Measurements from ENCODE around the gene GRIP1.

GRIP1 gene

GRCh38 chr12:66345212-66345611 lies 333.7 kb downstream of the GRIP1 start:
- Histone ChIP-seq H3K4me2 (ENCODE audit: low read depth, low read length) (no peak overlapping the region), H3K4me1 (ENCODE audit: low read length) (no peaks in the 10 kb centered on the region), H2AFZ (ENCODE audit: low read length) (no peak overlapping the region), H3K36me3 (replicated peaks; ENCODE audit: insufficient read depth, low read length) (no peaks in the 10 kb centered on the region), H3F3A (ENCODE audit: insufficient read depth, low read length) (no peaks in the 10 kb centered on the region), H3K9ac (ENCODE audit: low read length) (no peak overlapping the region), H3K4me3 (ENCODE audit: low read length) (no peak overlapping the region), H3K9me2 (replicated peaks; ENCODE audit: insufficient read depth, low read length) (no peaks in the 10 kb centered on the region), H3K79me2 (ENCODE audit: low read length) (no peaks in the 10 kb centered on the region), H4K20me1 (ENCODE audit: insufficient read depth, low read length) (no peaks in the 10 kb centered on the region), H3K9me3 (replicated peaks; ENCODE audit: insufficient read depth, low read length) (no peaks in the 10 kb centered on the region), H3K27me3 (replicated peaks; ENCODE audit: insufficient read depth, low read length) (no peaks in the 10 kb centered on the region), H3K27ac (ENCODE audit: low read length) (no peak overlapping the region)
- no peak for DNase-seq
- TF ChIP-seq EZH2phosphoT487 (IDR thresholded peaks at IDR 0.05; ENCODE audit: low read length): no peak
- no peak for TF ChIP-seq EZH2 (optimal IDR thresholded peaks at IDR 0.05; ENCODE audit: low read depth, low read length)

- Histone ChIP-seq H3K9me2 (replicated peaks; ENCODE audit: insufficient read depth, low read length) (no peaks in the 10 kb centered on the region), H4K20me1 (ENCODE audit: insufficient read depth, low read length) (no peaks in the 10 kb centered on the region), H3K9ac (ENCODE audit: low read length) (no peak overlapping the region), H3K27ac (ENCODE audit: low read length) (no peak overlapping the region), H3F3A (ENCODE audit: insufficient read depth, low read length) (no peaks in the 10 kb centered on the region), H2AFZ (ENCODE audit: low read length) (no peak overlapping the region), H3K36me3 (replicated peaks; ENCODE audit: insufficient read depth, low read length) (no peaks in the 10 kb centered on the region), H3K4me1 (ENCODE audit: low read length) (no peaks in the 10 kb centered on the region), H3K27me3 (replicated peaks; ENCODE audit: insufficient read depth, low read length) (no peaks in the 10 kb centered on the region), H3K4me2 (ENCODE audit: low read depth, low read length) (no peak overlapping the region), H3K4me3 (ENCODE audit: low read length) (no peak overlapping the region), H3K9me3 (replicated peaks; ENCODE audit: insufficient read depth, low read length) (no peaks in the 10 kb centered on the region), H3K79me2 (ENCODE audit: low read length) (no peaks in the 10 kb centered on the region)
- no peak for TF ChIP-seq EZH2phosphoT487 (IDR thresholded peaks at IDR 0.05; ENCODE audit: low read length)
- no peak for TF ChIP-seq CTCF (IDR thresholded peaks at IDR 0.05; ENCODE audit: low read length)
- TF ChIP-seq EZH2 (optimal IDR thresholded peaks at IDR 0.05; ENCODE audit: low read depth, low read length): no peak
- no peak for DNase-seq
Observed at GRCh38 chr12:66341126-66341525, 337.8 kb downstream of the GRIP1 start.

GRCh38 chr12:66340131-66340530 lies 338.7 kb downstream of the GRIP1 start:
- H3F3A ChIP-seq (ENCODE audit: insufficient read depth, low read length): no peaks in the 10 kb centered on the region
- no peaks in the 10 kb centered on the region for H3K36me3 ChIP-seq (replicated peaks; ENCODE audit: insufficient read depth, low read length)
- H3K79me2 ChIP-seq (ENCODE audit: low read length): no peaks in the 10 kb centered on the region
- H4K20me1 ChIP-seq (ENCODE audit: insufficient read depth, low read length): no peaks in the 10 kb centered on the region
- H3K4me3 ChIP-seq (ENCODE audit: low read length): no peak overlapping the region
- no peak overlapping the region for H2AFZ ChIP-seq (ENCODE audit: low read length)
- DNase-seq: no peak
- H3K9me3 ChIP-seq (replicated peaks; ENCODE audit: insufficient read depth, low read length): no peaks in the 10 kb centered on the region
- no peak overlapping the region for H3K27ac ChIP-seq (ENCODE audit: low read length)
- no peaks in the 10 kb centered on the region for H3K27me3 ChIP-seq (replicated peaks; ENCODE audit: insufficient read depth, low read length)
- no peak overlapping the region for H3K4me2 ChIP-seq (ENCODE audit: low read depth, low read length)
- no peak for TF ChIP-seq EZH2 (optimal IDR thresholded peaks at IDR 0.05; ENCODE audit: low read depth, low read length)
- TF ChIP-seq CTCF (IDR thresholded peaks at IDR 0.05; ENCODE audit: low read length): no peak
- TF ChIP-seq EZH2phosphoT487 (IDR thresholded peaks at IDR 0.05; ENCODE audit: low read length): no peak
- H3K9ac ChIP-seq (ENCODE audit: low read length): no peak overlapping the region
- H3K9me2 ChIP-seq (replicated peaks; ENCODE audit: insufficient read depth, low read length): no peaks in the 10 kb centered on the region
- no peaks in the 10 kb centered on the region for H3K4me1 ChIP-seq (ENCODE audit: low read length)

GRCh38 chr12:66337381-66338010 lies 341.4 kb downstream of the GRIP1 start:
- Histone ChIP-seq H3K9ac (ENCODE audit: low read length) (no peak overlapping the region), H3K9me3 (replicated peaks; ENCODE audit: insufficient read depth, low read length) (no peaks in the 10 kb centered on the region), H3K36me3 (replicated peaks; ENCODE audit: insufficient read depth, low read length) (no peaks in the 10 kb centered on the region), H3K4me1 (ENCODE audit: low read length) (no peaks in the 10 kb centered on the region), H3K79me2 (ENCODE audit: low read length) (no peaks in the 10 kb centered on the region), H3K27me3 (replicated peaks; ENCODE audit: insufficient read depth, low read length) (no peaks in the 10 kb centered on the region), H4K20me1 (ENCODE audit: insufficient read depth, low read length) (no peaks in the 10 kb centered on the region), H3K4me2 (ENCODE audit: low read depth, low read length) (no peak overlapping the region), H2AFZ (ENCODE audit: low read length) (no peak overlapping the region), H3K4me3 (ENCODE audit: low read length) (no peak overlapping the region), H3K27ac (ENCODE audit: low read length) (no peak overlapping the region), H3K9me2 (replicated peaks; ENCODE audit: insufficient read depth, low read length) (no peaks in the 10 kb centered on the region), H3F3A (ENCODE audit: insufficient read depth, low read length) (no peaks in the 10 kb centered on the region)
- DNase-seq: no peak
- TF ChIP-seq CTCF (IDR thresholded peaks at IDR 0.05; ENCODE audit: low read length) (no peak), EZH2phosphoT487 (IDR thresholded peaks at IDR 0.05; ENCODE audit: low read length) (no peak), EZH2 (optimal IDR thresholded peaks at IDR 0.05; ENCODE audit: low read depth, low read length) (no peak)
